EL (cell line): Measurements from ENCODE around the gene CCDC57.

Source experiments
- DNase-seq: peaks from one replicate; pipeline ENCODE4 v3.0.0-alpha.2; 2016

CCDC57 gene

DNA sequence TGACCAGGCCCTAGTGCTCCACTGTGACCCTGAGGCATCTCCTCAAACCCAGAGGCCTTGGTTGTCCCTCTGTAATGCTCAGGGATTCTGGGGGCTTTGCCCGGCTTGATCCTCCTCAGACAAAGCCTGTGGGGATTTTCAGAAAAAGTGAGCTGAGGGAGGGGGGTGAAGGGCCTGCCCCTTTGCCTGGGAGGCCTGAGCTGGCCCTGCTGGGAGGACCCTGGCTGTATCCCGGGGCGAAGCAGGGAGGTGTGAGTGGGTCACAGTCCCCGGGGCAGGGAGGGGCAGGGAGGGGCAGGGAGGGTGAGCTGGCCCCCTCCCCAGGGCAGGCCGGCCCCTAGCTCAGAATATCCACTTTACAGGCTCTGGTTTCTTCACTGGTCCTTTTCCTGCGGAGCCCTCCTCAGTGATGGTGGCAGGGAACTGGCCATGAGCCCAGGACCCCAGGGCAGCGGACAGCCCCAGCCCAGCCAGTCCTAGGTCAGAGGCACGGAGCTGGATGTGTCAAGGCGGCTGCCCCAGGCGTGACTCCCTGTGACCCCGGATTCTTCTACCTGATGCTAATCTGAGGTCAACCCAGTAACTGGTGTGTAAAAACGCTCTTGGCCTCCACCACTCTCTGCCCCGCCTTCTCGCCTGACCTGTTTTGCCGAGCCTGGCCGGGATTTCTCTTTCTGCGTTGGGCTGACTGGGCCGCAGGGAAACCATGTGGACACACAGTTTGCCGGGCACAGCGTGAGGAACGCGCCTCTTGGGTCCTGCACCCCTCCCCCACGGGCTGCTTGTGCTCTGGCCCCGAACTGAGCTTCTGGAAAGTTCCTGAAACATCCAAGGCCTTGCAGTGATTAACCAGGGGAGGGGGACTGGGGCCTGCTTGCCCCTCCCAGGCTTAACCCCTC lies 108.8 kb downstream of the CCDC57 start:
- no peak for DNase-seq

DNA sequence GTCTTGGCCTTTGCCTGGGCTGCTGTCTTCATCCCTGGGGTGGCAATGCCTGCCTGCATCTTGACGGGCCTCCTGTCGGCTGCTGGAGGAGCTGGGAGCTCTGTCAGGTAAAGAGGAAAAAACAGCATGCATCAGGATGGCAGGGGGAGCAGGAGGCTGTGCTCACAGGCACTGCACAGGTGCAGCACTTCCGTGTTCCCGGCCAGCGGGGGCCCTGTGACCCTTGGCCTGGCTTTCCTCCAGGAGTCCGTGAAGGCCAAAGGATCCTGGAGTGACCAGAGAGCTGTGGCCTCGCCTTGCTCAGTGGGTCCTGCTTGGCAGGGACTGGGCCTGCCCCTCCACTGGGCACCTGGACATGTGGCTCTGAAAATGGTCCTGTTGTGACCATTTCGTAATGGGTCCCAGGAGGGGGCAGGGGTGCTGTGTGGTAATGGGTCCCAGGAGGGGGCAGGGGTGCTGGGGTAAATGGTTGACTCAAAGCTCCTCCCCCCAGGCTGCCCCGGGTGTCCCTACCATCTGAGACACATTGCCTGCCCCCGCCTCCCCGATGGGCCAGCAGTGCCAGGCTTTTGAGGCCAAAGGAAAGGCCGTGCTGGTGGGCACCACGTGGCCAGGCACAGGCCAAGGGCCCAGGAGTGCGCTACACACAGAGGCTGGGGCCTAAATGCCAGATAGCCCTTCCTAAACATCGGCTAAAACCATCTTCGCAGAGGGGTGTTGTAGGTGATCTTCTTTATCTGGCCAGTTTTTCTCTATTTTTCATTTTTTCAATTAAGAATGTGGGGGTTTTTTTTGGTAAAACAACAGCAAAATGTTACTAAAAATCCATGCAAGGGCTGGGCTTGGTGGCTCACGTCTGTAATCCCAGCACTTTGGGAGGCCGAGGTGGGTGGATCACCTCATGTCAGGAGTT lies 110.6 kb downstream of the CCDC57 start:
- no peak for DNase-seq

DNA sequence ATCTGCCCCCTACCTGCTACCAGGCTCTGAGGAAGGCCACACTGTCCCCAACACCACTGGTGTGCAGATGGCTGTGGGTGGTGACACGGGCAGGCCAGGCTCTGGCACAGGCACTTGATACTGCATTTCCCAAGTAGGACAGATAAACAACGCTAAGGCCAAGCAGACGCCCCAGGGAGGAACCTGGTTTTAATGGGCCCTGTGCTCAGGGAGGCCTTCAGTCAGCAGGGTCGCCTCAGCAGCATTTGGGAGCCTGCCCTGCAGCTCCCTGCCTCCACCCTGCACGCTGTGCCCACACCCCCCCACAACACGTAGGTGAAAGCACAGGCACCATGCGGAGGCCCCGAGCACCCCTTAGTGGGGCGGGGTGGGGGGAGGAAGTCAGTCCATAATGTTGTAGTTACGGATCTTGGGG lies 111.3 kb downstream of the CCDC57 start:
- DNase-seq, result no peak

DNA sequence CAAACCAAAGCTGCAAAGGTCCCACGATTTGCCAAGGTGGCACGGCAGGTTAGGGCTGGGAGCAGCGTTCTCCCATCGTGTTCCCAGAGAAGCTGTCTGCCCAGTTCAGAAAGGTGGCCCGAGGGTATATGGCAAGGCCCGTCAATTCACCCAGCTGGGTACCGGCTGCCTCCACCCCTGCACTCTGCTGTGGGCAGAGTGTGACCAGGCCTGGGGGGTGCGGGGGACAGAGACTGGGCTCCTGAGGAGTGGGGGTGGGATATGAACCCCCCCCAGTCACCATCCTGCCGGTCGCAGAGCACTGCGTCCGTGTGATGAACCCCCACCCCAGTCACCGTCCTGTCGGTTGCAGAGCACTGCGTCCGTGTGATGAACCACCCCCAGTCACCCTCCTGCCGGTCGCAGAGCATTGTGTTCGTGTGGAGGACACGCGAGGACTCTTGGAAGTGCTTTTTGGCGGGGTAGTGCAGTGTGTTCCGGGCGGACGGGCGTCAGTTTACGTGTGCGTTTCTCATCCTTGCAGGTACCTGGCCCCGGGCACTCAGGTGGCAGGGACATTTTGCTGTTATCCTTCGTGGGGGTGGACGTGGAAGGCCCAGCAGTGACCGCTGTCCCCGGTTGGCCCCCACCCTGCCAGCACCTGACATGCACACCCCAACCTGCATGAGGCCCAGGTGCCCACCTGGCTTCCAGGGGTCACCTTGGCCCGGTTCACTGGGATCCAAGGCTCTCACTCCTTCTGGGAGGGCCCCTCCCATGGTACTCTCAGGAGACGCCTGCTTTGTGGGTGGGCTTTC lies 111.9 kb downstream of the CCDC57 start:
- DNase-seq, result no peak

- DNase-seq, result no peak
Measured at GRCh38 chr17:82098939-82099763, 113.5 kb downstream of the CCDC57 start.

DNA sequence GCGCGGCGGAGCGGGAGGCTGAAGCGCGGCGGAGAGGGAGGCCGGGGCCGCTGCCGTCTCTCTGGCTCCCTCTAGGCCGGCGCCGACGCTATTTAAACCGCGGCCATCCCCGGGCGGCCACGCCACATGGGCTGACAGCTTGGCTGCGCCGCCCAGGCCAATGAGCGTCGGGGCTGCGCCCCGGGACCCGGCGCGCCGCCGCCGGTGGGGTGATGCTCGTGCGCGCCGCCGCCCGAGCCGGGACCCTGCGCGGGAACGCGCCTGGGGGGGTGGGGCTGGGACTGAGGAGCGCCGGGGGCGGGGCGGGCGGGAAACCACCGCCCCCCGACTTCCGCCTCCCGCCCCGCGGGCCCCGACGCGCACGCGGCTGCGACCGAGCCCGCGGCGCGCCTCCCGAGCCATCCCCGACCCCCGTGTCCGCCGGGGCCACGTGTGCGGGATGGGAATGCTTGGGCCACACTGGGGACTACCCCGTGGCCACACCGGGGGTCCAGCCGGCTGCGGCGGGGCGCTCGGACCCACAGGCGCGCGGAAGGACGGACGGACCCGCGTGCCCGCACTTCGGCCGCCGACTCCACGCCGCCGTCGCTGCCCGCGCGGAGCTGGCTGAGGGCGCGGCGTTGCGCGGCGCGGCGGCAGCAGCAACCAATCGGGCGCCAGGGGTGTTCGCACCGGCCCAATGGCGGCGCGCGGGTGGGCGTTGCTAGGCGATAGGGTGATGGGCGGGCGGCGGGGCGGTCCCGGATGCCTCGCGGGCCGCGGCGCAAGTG lies 114.3 kb downstream of the CCDC57 start, which contains the start of gene FASN:
Gene FASN, minus strand, starts transcription at position 68 of the 770 bp plus-strand sequence. CDS start 1,791 bp downstream, outside the sequence.
- peak; percentile 95 for DNase-seq

DNA sequence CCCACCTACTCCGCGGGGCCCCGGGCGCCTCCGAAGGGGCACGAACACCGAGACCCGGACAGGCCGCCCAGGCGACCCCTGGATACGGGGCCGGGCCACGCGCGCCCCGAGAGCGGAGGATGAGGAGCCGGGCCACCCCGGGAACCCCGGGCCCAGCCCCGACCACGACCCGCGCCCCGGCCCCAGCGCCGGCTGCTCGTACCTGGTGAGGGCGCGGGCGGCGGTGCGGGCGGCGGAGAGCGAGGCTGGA lies 114.8 kb downstream of the CCDC57 start:
- no peak for DNase-seq

DNA sequence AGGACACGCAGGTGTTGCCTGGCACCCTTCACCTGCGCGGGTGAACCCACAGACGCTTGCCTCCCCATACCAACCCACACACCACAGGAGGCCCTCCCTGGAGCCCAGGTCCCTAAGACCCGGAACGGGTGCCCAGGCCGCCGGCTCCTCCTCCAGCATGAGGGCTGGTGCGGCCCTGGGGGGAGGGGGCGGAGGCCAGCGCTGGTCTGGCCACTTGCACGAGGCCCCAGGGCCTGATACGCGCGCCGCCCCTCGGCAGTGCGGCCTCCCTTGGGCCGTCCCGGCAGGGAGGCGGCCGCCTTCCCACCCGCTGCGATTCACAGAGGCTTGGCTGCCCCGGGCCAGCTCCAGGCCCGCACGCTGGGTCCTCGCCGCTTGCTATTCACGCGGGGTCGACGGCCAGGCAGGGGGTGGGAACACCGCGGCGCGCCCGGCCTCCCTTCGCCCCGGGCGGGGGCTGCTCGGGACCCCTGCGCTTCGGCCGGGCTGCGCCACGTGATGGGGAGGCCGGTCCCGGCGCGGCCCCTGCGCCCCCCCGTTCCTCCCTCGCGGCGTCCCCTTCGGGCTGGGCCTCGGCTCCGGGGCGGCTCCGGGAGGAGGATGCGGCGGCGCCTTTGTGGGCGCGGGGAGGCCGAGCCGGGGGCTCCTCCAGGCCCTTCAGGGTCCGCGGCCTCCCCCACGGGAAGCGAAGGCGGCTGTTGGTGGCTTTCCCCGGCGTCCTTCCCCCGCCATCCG lies 115.3 kb downstream of the CCDC57 start:
- DNase-seq, result peak; percentile 66

DNA sequence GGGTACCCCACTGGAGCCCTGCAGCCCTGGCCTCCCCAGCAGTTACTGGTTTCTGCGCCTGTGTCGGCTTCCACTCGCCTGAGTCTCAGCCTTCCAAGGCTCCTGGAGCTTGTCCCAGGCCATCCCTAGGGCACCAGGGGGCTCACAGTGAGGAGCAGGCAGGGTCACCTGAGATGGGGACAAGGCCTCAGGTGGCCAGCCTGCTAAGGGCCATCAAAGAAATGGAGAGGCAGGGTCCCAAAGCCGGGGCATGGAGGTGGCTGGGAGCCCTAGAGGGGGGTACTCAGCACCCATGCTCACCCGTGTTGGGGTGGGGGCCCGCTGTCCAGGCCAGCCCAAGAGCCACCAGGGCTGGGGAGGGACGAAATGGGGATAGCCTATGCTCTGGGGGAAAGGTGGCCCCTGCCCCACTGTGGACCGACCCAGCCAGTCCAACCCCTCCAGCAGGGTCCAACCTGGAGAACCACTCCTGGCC lies 115.9 kb downstream of the CCDC57 start:
- no peak for DNase-seq

DNA sequence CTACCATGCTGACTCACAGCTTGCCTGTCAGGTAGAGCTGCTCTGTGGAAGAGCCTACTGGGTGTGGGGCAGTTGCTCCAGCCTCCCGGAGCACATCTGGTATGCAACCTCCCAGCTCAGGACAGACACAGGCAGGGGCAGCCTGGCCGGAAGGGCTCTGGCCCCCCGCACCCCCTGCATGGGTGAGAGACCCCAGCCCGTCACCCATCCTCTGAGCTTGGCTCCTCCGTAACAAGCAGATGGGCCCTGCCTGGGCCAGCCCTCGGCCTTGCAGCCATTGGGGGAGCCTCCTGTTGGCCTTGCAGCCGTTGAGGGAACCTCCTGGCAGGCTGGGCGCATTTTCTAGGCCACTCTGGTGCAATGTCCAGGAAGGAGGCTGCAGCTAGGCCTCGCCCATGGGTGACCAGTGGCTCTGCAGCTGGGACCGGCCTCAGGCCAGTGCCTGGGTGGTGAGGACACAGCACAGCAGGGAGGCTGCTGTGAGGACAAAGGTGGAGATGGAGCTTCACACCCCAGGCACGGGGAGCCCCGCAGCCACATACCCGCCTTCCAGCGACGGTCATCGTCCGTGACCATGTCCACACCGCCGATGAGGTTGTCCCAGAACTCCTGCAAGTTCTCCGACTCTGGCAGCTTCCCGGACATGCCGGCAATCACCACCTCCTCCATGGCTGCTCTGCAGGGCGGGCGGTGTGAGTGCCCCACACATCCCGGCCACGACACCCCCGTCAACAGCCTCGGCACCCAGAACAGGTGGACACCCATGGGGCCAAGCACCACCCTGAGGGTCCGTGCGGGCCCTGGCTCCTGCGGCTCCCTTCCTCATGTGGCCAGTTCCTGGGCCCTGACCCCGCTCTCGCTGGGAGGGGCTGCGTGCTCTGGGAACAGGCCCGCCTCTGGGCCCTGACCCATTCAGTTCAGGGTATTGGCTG lies 116.6 kb downstream of the CCDC57 start:
- DNase-seq, result no peak

- DNase-seq, result no peak
Measured at GRCh38 chr17:82094931-82095776, 117.5 kb downstream of the CCDC57 start.

DNA sequence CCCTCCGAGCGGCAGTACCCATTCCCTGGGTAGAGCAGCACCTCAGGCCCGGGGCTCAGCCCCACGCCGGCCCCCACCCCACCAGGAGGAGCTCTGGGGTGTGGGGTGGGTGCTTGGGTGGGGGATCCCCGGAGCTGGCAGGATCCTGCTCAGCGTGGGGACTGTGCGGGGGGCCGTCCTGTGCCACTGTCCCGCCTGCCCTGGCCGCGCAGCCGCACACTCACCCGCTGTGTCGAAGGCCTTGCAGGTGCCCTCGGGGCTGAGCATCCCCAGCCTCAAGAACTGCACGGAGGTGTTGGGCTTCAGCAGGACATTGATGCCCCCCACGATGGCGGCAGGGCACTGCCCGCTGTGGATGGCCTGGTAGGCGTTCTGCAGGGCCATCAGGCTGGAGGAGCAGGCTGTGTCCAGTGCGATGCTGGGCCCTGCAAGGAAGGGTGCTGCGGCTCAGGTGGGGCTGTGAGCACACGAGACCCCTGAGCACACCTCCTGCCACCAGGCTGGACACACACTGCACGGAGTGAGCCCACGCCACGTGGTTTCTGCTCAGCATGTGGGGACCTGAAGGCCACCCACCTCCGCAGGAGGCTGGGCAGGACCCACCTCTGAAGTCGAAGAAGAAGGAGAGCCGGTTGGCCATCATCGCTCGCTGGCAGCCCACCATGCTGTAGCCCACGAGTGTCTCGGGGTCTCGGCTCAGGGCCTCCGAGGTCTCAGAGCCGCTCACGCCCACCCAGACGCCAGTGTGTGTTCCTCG lies 119.5 kb downstream of the CCDC57 start:
- no peak for DNase-seq

- DNase-seq, result no peak
Measured at GRCh38 chr17:82092628-82092994, 120.0 kb downstream of the CCDC57 start.

GRCh38 chr17:82092094-82092586 lies 120.5 kb downstream of the CCDC57 start:
- no peak for DNase-seq

- no peak for DNase-seq
Measured at GRCh38 chr17:82091264-82092066, 121.2 kb downstream of the CCDC57 start.

GRCh38 chr17:82090549-82091263 lies 121.9 kb downstream of the CCDC57 start:
- no peak for DNase-seq
